Stimulated activated CD4-positive, alpha-beta T cell treated with anti-CD3 and anti-CD28 coated beads, Interleukin-1b, Interleukin-23, amount 100 ng/mL, for 48 hours (primary cell): Measurements from ENCODE around the gene MYL6B.
A peak's percentile ranks its signal among the peaks of the same experiment; 100 is the strongest.

Experiments
- DNase-seq: peaks from one replicate; pipeline ENCODE4 v3.0.0-alpha.2; 2020

The MYL6B gene

DNA sequence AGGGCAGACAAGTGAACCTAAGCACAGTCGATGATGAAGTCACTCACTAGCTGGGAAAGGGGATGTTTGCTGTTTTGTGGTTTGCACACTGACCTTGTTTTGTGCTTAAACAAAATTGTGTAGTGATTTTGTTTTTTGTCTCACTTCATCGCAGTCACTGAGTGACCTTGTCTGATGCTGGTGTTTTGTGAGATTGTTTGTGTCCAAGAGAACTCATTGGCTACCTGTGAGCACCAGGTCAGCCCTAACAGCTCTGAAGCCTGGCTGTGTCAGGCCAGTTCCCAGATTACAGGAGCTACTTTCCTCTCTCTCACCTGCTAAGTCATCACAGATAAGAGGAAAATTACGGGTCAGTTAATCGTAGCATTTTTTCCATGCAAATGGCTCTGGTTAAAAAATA, 28.3 kb upstream of the MYL6B start:
- no peak for DNase-seq

- no peak for DNase-seq
Measured at GRCh38 chr12:56126732-56127239, 25.6 kb upstream of the MYL6B start.

DNA sequence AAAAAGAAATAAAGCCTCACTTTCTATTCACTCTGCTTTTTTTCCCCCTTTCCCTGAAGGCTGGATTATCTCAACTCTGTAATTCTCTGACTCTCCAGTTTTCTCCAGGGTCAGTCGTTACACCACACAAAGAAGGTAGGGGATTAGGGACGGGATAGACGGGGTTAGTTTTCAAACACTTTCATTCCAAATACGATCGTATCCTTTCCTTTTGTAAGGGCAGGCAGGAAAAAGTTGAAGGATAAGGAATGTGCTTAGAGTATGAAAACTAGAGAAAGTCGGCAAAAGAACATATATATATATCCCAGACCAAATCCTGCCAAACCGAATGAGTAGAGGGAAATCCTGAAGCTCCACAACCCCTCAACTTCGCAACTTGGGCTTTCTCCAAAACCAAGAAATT, 24.9 kb upstream of the MYL6B start:
- no peak for DNase-seq

DNA sequence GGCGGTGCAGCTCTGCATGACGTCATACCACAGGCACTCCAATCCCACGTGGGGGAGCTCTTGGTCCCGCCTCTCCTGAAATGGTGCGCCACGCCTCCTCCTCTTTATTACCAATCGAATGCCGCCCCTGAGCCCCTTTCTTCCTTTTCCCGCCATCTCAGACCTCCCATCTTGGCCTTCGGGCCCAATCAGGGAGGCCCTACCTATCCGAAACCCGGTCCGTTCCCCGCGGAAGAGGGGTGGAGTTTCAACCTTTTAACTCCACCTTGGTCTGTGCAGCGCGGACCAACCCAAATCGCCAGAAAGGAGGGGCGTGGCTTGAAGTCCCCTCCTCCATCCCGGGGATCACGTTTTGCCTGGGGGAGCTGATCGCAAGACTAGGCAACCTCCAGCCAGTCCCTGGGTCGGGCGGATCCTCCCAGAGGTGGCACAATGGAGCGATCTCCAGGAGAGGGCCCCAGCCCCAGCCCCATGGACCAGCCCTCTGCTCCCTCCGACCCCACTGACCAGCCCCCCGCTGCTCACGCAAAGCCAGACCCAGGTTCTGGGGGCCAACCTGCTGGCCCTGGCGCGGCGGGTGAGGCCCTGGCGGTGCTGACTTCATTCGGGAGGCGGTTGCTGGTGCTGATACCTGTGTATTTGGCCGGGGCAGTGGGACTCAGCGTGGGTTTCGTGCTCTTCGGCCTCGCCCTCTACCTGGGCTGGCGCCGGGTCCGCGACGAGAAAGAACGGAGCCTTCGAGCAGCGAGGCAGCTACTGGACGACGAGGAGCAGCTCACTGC, 24.3 kb upstream of the MYL6B start, which contains the start of gene ESYT1:
Gene ESYT1, plus strand, starts transcription at position 380 of the 782 bp plus-strand sequence. Its CDS starts 53 bp downstream, at position 433.
- peak; percentile 99 for DNase-seq

- DNase-seq: no peak
Measured at GRCh38 chr12:56128670-56129205, 23.6 kb upstream of the MYL6B start.

- peak; percentile 54 for DNase-seq
Measured at GRCh38 chr12:56129206-56129941, 23.0 kb upstream of the MYL6B start.

DNA sequence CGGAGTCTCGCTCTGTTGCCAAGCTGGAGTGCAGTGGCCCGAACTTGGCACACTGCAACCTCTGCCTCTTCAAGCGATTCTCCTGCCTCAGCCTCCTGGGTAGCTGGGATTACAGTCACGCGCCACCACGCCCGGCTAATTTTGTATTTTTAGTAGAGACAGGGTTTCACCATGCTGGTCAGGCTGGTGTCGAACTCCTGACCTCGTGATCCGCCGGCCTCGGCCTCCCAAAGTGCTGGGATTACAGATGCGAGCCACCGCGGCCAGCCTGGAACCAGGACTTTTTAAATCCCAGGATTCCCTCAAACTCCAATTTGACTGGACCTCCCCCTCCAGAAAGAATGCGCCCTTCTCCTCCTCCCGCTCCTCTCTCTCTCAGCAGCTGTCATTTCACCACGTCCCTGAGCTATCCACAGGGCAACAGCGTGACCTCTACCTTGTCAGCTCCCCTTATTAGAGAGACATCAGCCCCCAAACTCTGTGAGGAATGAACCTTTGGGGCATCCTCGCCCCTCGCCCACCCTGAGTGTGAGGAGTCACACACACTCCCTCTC, 22.4 kb upstream of the MYL6B start:
- DNase-seq: no peak

- no peak for DNase-seq
Measured at GRCh38 chr12:56130876-56131275, 21.5 kb upstream of the MYL6B start.

- DNase-seq: no peak
Measured at GRCh38 chr12:56134897-56135296, 17.5 kb upstream of the MYL6B start.

GRCh38 chr12:56137853-56138571, 14.4 kb upstream of the MYL6B start:
- no peak for DNase-seq

GRCh38 chr12:56141946-56142784, 10.2 kb upstream of the MYL6B start:
- no peak for DNase-seq

DNA sequence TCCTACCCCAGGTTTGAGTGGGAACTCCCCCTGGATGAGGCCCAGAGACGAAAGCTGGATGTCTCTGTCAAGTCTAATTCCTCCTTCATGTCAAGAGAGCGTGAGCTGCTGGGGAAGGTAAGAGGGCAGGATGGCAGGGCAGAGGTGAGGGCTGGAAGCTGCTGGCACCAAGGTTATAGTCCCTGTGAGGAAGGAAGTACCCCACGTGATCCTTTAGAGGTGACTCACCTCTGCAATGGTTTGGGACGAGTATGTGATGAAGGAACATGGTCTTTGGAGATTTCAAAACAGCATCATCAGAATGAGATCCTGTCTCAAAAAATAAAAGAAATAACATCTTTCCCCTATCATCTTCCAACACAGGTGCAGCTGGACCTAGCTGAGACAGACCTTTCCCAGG, 9.2 kb upstream of the MYL6B start:
- no peak for DNase-seq

DNA sequence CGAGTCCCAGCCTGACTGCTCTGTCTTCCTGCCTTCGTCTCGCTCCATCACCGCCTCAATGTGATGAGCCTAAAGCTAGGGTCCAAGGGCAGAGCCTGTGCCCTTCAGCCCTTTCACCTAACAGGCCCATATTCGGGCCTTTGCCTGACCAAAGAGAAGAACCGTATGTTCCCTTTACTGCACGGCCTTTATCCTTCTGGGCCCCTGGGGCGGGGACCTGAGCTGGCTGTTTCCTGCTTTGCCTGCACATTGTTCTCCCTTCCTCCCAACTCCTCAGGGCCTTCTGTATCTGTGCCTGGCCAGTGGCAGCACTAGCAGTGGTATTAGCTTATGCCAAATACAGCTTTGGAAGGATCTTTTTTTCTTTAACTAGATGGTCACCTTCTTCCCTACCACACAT, 8.5 kb upstream of the MYL6B start:
- DNase-seq: no peak

GRCh38 chr12:56145217-56145616, 7.2 kb upstream of the MYL6B start:
- no peak for DNase-seq

GRCh38 chr12:56146492-56147460, 5.6 kb upstream of the MYL6B start:
- no peak for DNase-seq

DNA sequence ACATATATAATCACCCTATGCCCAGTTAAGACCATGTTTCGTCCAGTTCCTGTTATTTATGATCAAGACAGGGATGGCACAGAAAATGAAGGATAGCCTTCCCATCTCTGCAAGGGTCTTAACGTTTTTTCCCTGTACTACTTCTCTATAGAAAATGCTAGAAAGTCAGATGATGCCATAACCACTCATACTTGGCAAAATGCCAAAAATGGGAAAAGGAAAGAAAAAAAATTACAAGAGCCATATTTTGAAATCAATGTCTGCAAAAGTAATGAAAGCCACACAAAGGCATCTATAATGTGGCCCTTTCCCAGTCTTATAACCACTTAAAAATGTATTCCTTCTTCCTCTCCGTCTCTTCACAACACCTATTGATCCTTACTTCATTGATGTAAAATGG, 1.8 kb upstream of the MYL6B start:
- DNase-seq: no peak

- peak; percentile 79 for DNase-seq
Measured at GRCh38 chr12:56151672-56152131, 685 bp upstream of the MYL6B start.

DNA sequence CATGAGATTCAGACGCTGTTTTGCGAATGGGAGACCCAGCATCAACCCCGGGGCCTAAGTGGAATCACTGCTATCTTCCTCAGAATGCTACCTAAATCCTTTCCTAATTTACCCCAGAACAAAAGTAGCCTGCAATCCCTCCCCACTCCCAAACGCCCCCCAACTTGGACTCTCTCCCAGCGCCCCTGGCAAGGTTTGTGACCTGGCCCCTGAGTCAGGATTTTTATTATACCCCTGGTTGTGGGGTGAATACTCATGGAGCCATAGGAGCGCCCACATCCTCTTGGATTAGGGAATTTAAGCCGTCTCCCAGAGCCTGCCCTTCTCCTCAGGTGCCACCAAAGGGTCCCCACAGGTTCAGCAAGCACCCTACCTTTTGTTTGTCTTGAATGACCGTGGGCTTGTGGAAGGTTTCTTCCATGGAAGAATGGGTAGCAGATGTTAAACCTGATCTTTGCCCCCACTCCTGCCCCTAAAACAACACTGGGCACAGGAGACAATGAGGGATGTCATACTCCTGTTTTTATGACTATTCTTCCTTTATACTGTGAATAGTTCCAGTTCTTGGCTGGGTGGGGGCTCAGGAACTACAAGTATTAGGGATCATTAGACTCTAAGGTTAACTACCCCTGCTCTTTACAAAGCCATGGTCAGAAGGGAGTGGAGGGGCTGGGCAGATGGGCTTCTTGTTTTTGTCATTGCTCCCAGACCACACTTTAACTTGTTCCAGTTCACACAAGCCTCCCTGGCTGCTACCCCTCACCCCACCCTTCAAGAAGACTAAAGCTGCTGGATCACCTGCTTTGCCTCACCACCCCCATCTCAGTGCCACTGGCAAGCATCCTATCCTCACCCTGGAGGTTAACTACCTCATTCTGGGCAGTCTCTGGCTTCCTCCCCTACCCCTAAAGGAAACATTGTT, 630 bp downstream of the MYL6B start:
- no peak for DNase-seq

- DNase-seq: no peak
Measured at GRCh38 chr12:56153678-56154065, 1.3 kb downstream of the MYL6B start.
